HS-5 (cell line): ENCODE measurements around the gene RAMP3.
"Not testable (repeated sequence)": the region's sequence is repeated elsewhere in the genome, so short reads cannot be mapped to it uniquely, and the experiment has no call there.

Experiments used
- DNase-seq: peaks from one replicate; pipeline ENCODE4 v3.0.0-alpha.2; 2012; ENCODE audit warnings: low read depth

RAMP3 gene

DNA sequence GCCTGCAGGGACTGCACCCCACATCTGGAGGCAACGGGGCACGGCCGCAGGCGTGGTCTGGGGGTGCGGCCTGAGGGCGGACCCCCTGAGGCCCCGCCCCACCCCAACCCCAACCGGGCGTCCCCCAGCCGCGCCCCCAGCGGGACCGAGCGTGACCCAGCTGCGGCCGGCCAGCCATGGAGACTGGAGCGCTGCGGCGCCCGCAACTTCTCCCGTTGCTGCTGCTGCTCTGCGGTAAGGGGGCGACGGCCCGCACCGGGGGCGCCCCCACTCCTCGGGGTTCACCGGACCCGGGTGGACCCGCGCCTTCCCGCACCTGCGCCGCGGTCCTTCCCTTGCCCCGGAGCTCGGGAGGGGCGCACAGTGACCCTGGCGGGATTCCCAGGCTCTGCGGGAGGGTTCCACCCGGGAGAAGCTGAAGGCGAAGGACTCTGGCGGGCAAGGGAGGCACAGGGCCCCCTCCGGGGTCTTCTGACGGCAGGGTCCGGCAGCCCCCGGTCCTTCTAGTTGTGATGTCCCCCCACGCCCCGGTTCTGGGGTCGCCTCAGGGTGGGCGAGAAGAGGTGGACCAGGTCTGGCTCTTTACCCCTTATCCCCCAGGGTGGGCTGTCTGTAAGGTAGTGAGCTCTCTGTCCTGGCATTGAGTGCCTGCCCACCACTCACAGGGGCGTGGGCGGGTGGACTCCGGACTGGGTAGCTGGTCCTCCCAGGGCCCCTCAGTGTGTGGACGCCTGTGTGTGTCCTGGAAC lies at the start of gene RAMP3:
RAMP3 (plus strand) TSS at position 139 of the 749 bp plus-strand sequence; CDS start at position 177, 38 bp downstream.
- no peak for DNase-seq

- DNase-seq = no peak
Measured at GRCh38 chr7:45108863-45109262, 48.7 kb upstream of the RAMP3 start.

- peak; percentile 97 for DNase-seq
Measured at GRCh38 chr7:45111298-45112223, 46.0 kb upstream of the RAMP3 start, which contains the start of gene TBRG4. TBRG4 (minus strand) TSS chr7:45111697; CDS start chr7:45109237, 2,460 bp downstream.

GRCh38 chr7:45112648-45113047 lies 44.9 kb upstream of the RAMP3 start:
- DNase-seq = no peak

- not testable (repeated sequence) for DNase-seq
Measured at GRCh38 chr7:45114257-45114656, 43.3 kb upstream of the RAMP3 start.

DNA sequence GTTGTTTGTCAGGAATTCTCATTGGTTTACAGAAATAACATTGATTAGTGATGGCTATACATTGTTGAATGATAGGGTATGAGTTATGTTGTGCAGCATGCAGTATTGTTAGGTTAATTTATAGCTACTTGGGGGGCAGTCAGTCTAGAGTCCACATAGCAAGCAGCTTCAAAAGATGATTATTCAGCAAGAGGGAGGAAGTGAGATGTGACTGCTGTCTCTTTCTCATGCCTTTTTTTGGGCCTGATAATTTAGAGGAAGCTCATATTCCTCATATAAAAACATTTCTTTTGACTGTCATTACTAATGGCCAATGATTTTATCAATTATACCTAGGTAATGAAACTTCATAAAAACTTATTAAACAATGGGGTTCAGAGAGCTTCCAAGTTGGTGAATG lies 42.7 kb upstream of the RAMP3 start:
- no peak for DNase-seq

GRCh38 chr7:45116048-45116447 lies 41.5 kb upstream of the RAMP3 start:
- DNase-seq = no peak

GRCh38 chr7:45117582-45117981 lies 40.0 kb upstream of the RAMP3 start:
- no peak for DNase-seq

GRCh38 chr7:45118292-45118691 lies 39.3 kb upstream of the RAMP3 start:
- no peak for DNase-seq

DNA sequence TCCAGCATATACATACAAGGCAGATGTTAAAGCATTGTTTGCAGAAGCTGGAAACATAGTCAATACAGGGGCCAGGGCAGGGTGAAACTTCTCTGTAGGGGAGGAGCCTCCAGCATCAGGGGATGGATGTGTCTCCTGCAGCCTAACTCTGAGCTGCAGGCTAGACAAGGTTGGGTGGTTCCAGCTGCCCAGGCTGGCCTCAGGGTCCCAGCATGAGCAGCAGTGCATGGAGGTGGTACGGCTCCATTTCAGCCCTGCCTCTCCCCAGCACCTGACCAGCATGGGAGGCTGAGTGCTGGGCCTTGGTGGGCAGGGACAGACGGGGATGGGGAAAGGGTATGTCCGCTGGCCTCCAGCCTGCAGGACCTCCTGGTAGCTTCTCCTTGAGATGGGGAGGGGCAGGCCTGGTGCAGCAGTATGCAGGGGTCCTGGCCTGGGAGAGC lies 38.7 kb upstream of the RAMP3 start:
- no peak for DNase-seq

- DNase-seq = no peak
Measured at GRCh38 chr7:45119550-45119949, 38.0 kb upstream of the RAMP3 start.

- DNase-seq = no peak
Measured at GRCh38 chr7:45122975-45123860, 34.4 kb upstream of the RAMP3 start.

GRCh38 chr7:45123913-45124710 lies 33.5 kb upstream of the RAMP3 start:
- DNase-seq = no peak

GRCh38 chr7:45125193-45125904 lies 32.2 kb upstream of the RAMP3 start:
- no peak for DNase-seq

DNA sequence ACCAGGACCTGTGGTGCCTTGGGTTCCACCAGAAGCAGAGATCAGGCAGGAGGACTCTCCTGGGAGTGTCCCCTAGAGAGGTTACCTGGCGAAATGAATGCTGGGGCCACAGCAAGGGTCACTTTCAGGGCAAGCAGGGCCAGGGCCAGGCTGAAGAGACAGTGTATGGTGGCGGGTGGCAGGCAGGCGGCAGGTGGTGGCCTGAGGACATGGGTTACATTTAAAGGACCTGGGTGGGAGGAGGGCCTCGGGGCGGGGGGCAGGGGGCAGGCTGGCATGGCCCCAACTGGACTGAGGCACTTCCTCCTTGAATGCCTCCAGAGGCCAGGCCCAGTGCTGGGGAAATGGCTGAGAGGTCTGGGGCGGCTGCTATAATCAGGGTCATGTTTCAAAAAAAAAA lies 31.4 kb upstream of the RAMP3 start:
- no peak for DNase-seq

- DNase-seq = no peak
Measured at GRCh38 chr7:45126920-45127319, 30.7 kb upstream of the RAMP3 start.

- no peak for DNase-seq
Measured at GRCh38 chr7:45129181-45129800, 28.3 kb upstream of the RAMP3 start.

GRCh38 chr7:45129906-45130305 lies 27.7 kb upstream of the RAMP3 start:
- DNase-seq = no peak

GRCh38 chr7:45130910-45131309 lies 26.7 kb upstream of the RAMP3 start:
- DNase-seq = no peak

GRCh38 chr7:45131891-45132290 lies 25.7 kb upstream of the RAMP3 start:
- DNase-seq = no peak
